ENCODE measurements around the gene ASB3.
"Not testable (repeated sequence)": the region's sequence is repeated elsewhere in the genome, so short reads cannot be mapped to it uniquely, and the experiment has no call there.

The ASB3 gene

DNA sequence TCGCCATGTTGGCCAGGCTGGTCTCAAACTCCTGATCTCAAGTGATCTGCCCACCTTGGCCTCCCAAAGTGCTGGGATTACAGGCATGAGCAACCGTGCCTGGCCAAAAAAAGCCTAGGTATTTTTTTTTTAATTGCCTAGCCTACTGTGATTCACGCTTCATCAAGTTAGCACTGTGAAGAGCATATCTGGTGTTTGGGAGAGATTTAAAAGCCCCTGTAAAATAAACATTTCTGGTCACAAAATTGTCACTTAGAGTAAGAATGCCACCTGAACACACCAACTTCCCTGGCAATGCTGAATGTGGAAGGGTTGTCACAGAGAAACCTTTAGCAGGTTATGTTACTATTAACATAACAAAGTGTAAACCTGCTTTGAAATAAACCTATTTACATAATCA is 58.8 kb downstream of the ASB3 start:
- DNase-seq: no peak

DNA sequence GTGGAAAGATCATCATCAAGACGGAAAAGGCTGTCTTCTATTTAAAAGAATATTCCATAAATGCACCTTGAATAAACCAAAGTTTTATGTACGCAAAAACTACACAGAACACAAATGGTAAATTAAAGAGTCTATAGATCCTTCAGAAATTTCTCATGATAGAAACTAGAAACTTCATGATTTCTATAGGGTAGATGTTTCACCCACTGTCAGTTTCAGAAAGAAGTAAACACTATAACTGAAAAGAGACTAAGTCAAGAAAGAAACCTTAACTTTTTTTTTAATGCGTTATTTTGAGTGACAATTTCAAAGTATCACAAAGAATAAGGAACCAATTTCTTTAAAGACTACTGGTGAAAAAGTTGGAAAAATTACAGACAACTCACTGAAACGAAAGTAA is 61.1 kb downstream of the ASB3 start:
- DNase-seq: no peak

DNA sequence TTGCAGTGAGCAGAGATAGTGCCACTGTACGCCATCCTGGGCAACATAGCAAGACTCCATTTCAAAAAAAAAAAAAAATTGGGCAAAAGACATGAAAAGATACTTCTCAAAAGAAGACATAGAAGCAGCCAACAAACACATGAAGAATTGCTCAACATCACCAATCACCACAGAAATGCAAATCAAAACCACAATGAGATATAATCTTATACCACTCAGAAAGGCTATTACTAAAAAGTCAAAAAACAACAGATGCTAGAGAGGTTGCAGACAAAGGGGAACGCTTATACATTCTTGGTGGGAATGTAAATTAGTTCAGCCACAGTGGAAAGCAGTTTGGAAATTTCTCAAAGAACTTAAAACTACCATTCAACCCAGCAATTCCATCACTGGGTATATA is 62.2 kb downstream of the ASB3 start:
- no peak for DNase-seq

DNA sequence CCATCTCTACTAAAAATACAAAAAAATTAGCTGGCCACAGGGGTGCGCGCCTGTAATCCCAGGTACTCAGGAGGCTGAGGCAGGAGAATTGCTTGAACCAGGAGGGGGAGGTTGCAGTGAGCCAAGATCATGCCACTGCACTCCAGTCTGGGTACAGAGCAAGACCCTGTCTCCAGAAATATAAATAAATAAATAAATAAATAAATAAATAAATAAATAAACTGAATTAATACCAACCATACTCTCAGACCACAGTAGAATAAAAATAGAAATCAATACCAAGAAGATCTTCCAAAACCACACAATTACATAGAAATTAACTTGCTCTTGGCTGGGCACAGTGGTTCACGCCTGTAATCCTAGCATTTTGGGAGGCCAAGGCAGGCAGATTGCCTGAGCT is 65.8 kb downstream of the ASB3 start:
- DNase-seq: not testable (repeated sequence)

DNA sequence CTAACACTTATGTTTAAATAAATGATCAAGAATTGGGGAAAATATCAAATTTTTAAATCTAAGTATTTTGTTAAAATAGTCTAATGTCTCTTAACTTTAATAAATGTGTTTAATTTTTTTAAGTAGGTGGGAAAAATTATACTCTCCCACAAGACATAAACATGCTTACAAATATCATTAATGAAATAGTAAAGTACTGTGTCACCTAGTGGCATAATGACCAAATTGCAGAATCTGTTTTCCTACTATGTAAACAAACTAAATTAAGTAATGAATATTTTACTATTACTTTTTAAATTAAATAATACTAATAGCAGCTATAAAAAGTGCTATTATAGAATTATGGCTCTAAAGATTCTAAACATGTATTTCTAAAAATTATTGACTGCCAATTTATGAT is 71.2 kb downstream of the ASB3 start:
- no peak for DNase-seq

DNA sequence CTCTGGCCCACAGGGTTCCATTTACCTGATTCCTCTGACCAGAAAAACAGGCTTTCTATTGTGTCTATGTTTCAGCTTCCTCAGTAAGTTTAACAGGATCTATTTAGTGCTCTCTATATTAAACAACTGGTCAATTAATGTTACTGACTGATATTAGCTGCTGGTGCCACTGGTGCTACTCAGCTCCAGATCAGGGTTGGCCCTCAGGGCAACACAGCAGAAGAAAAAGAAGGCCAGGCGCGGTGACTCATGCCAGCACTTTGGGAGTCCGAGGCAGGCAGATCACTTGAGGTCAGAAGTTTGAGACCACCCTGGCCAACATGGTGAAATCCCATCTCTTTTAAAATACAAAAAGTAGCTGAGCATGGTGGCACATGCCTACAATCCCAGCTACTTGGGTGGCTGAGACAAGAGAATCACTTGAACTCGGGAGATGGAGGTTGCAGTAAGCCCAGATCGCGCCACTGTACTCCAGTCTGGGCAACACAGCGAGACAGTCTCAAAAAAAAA is 75.4 kb downstream of the ASB3 start:
- DNase-seq: no peak

DNA sequence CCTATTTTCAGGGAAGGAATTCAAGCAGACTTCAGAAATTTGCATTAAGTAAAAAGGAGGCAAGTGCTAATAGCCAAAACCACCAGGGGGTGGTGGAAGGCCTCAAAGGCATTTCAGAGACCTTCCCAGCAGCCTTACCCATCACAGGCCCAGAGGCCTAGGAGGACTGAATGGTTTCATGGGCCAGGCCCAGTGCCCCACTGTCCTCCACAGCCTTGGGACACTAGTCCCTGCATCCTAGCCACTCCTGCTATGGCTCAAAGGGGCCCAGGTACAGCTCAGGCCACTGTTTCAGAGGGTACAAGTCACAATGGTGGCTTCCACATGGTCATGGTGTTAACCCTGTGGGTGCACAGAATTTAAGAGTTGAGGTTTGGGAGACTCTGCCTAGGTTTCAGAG is 77.8 kb downstream of the ASB3 start:
- DNase-seq: no peak

DNA sequence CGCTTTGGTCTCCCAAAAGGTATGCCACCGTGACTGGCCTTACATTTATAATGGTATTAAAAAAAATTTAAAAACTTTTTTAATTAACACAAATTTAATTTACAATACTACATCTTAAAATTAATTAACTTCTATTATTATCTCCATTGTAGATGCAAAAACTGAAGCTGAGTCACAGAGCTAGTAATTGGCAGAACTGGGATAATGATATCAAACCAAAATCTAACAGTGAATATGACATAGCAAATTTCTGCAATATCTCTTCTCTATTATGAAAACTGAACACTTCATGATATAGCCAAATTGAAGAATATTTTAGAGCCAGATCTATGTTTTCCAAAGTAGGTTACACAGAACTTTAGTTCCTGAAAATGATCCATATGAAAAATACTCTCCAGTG is 85.5 kb downstream of the ASB3 start:
- DNase-seq: no peak

DNA sequence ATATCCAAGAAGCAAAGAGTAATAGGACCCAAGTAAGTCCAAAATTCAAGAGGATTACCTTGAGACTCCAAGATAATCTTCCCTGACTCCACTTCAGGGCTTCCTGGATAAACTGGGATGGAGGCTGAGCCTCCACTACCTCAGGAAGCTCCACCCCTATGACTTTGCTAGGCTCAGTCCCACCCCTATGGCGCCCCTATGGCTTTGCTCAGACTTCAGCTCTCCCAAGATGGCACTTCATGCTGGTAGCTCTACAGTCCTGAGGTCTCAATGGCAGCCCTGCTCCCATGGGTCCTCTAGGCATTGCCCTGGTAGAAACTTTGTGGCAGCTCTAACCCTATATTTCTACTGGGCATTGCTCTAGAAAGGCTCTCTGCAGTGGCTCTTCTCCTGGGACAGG is 89.1 kb downstream of the ASB3 start:
- DNase-seq: no peak

DNA sequence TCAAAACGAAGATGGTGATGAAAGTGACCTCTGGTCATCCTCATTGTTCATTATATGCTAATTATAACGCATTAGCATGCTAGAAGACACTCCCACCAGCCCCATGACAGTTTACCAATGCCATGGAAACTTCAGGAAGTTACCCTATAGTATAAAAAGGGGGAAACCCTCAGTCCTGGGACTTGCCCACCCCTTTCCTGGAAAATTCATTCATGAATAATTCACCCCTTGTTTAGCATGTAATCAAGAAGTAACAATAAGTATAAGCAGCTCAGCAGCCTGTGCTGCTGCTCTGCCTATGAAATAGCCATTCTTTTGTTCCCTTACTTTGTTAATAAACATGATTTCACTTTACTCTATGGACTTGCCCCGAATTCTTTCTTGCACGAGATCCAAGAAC is 89.7 kb downstream of the ASB3 start:
- DNase-seq: no peak

DNA sequence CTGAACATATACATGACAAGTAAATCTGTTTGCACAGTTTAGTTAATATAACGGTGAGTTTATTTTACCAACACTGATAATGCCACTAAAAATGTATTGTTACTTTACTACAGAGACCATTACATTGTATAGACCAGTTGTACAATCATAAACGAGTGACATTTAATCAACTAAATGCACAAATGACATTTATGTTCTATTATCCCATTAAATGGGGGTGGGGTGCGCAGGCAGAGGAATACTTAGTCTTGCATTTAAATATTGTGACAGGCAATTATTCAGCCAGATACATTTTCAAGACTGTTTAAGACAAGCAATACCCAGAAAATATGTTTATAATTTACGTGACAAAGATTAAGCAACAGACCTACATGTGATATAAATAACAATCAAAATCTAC is 91.2 kb downstream of the ASB3 start:
- DNase-seq: no peak

DNA sequence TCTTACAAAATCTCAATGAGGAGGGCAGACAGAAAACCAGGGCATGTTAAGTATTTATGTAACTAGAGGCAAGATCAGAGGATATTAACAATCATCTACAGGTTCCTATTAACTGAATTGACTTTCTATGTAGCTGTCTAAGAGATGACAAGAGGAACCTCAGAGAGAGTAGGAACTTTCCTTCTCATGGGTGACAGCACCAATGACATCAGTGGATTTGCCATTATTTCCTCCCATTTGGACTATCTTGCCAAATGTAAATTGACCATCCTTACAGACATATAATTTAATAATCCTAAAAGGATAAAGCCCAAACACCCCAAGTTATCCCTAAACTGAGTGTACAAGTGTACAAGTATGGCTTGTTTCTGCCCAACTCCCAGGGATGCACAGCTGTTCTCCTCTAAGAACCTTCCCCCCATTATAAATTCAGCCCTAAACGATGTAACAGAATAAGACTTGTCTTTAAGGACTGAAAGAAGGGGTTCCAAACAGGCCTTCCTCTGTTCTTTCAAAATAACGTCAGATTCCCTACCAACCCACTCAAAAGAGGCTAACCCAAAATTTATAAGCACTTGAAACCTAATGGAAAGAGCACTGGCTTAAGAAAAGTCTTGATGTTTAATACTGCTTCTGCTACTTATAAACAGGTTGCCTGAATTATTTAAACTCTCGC is 92.5 kb downstream of the ASB3 start:
- no peak for DNase-seq

DNA sequence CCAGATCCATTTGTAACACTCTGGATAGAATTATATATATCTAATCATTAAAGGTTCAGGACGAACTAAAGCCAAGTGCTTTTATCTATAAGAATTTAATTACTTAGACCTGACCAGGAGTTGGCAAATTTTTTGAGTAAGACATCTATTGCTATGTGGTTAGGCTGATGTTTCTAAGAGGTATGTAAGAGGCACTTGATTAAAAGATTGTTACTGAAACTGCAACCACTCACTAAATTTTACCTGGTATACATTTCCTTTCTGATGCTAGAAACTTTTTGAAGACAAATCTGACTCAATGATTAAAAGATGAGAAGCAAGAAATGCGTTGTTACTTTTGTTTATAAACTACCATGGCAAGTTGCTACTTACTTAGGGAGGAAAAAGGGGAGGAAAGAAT is 95.9 kb downstream of the ASB3 start:
- DNase-seq: no peak

DNA sequence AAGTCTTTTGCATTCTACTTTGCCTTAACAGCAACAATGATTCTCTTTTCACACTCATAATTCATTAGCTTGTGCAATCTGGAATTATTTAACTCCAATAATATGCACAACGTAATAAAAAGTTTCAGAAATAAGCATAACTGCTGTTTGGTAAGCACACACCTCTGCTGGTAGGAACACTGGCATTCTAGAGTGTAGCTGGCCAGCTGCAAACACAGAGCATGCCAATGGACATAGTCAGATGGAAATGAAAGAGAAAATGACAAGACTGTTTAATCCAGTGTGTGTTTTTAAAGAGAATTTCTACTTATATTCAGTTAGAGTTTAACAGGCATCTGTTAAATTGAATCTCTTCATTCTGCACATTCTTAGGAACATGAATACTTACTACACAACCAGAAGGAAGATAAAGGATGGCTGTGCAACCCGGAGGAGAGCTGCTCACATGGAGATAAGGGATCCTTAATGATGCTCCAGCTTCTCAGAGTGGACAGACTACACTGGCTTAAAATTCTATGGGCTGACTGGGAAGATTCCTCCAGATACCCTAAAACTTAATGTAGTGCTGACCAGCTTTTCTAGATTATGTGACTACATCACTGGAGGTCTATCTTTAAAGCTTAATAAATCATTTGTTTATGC is 113.8 kb downstream of the ASB3 start:
- DNase-seq: no peak

DNA sequence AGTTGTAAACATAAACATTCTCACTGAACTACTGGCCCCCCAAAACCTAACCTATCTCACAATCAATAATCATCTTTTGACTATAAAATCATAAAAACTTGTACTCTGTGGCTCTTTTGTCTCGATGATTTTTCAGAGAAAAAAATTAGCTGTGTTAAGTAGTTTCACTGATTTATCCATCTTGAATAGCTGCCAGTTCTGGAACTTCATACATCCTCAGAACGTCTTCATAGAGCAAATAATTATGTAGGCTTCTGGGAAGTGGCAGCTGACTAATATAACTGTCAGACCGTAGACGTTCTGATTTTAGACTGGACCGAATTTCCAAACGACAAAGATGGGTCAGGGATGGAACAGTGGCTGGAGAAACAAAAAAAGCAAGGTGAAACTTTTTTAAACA is 116.4 kb downstream of the ASB3 start:
- DNase-seq: no peak

DNA sequence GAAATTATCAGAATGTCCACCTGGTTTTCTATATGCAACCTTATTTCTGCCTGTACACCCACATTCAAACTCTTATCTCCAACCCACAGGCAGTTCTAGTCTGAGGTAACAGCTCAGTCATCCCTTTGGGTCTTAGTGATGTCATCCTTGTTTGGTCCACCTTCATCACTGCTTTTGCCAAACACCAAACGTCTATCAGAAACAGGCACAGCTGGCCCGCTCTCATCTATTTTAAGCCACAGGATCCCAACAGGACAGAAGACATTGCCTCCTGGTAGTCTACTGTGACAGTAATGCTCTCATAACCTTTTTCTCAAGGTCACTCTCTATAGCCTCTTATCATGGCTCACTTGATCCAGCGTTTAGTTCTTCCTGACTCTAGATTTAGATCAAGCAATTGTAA is 118.1 kb downstream of the ASB3 start:
- no peak for DNase-seq

DNA sequence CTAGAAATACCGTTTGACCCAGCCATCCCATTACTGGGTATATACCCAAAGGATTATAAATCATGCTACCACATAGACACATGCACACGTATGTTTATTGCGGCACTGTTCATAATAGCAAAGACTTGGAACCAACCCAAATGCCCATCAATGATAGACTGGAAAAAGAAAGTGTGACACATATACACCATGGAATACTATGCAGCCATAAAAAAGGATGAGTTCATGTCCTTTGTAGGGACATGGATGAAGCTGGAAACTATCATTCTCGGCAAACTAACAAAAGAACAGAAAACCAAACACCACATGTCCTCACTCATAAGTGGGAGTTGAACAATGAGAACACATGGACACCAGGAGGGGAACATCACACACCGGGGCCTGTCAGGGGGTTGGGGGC is 119.6 kb downstream of the ASB3 start:
- DNase-seq: not testable (repeated sequence)

DNA sequence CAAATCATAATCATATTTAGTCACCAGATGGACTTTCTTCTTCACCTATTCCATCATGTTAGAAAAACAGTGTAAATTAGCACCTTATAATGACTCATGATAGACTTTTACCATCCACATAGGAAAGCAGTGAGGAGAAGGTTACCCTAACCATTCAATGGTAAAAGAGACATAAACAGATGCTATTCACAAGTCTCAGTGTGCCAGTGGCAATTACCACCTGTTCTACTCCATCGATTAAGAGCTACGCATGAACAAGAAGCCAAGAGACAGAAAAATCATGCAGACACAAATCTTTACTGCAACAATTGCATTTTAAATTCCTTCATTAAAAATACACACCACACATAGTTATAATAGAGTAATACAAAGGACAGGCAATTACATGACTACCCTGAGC is 125.9 kb downstream of the ASB3 start:
- no peak for DNase-seq

DNA sequence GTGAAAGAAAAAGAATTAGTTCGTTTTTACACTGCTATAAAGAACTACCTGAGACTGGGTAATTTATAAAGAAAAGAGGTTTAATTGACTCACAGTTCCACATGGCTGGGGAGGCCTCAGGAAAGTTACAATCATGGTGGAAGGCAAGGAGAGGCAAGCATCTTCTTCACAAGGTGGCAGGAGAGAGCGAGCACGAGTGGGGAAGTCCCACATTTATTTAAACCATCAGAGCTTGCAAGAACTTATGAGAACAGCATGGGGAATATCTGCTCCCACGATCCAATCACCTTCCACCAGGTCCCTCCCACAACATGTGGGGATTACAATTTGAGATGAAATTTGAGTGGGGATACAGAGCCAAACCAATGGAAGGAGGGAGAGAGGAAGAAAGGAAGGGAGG is 128.3 kb downstream of the ASB3 start:
- DNase-seq: not testable (repeated sequence)

DNA sequence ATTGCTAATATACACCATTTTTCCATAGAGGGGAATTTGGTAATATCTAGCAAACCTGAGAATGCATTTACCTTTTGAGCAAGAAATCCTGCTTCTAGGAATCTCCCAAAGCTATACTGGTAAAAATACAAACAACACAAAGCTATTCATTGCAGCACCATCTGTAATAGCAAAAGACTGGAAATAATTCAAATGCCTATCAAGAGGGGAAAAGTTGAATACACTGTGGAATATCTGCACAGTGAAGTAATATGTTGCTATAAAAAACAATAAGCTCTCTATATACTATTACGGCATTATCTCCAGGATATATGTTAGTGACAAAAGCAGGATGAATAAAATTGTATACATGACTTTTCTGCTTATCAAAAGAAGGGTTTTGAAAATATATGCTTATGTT is 131.5 kb downstream of the ASB3 start:
- DNase-seq: no peak

DNA sequence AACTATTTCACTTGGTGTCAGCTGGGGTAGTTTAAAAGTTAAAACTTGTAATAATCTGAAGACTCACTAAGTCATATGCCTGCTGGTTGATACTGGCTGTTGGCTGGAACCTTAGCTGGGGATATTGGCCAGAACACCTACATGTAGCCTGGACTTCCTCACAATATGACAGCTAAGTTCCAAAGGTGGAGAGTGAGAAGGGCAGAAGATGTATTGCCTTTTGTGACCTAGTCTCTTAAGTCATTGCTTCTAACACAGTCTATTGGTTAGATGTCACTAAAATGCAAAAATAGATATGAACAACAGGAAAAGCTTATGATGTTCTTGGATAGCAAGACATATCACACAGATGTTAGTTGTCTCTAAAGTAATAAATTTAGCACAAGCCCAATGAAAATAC is 132.4 kb downstream of the ASB3 start:
- DNase-seq: no peak

DNA sequence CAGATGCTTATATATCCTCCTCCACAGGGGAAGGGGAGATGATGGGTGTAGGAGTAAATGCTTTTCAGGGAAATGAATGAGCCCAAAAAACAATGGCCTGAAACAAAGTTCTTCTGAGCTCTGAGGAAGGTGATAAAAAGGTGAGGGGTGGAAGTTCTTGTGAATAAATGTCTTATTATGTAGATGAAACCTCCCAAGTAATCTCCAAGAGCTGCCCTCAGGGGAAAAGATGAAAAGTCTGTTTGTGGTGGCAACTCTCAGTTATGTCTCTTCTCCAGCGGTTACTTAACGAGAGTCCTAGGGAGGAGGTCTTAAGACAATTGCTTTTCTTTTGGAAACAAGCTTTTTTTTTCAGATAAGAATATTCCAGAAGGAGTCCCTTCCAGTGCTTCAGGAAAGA is 134.6 kb downstream of the ASB3 start:
- no peak for DNase-seq

DNA sequence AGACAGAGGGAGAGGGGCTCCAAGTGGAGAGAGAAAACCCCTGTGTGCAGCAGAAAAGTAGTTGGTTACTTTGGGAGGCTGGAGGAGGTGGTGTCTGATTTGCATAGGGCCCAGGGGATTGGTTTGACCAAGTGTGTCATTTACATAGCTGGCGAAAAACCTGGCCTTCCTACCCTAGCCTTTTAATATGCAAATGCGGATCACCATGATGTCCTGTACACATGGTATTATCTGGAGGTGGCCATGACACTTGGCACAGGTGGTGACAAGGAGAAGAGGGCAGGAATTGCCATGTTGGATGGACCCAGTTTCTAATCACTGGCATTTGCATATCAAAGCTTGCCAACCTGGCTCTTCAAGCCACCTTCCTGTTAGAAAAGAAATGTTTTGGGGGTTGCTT is 140.0 kb downstream of the ASB3 start:
- no peak for DNase-seq

DNA sequence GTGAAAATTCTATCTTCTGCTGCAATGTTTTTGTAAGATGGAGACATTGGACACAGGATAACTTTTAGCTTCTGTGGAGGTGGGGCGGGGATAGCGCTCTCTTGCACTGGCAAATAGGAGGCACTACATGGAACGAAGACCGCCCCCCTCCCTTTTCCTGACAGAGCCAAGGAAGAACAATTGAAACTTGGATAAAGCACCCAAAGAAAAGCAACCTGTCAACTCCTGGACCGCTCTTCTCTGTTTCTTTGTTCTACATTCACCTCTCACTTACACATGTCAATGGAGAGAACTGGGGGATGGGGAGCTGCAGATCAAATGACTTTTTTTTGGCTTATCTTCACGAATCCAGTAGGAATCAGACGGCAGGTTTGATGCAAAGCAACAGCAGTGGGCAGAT is 145.5 kb downstream of the ASB3 start:
- no peak for DNase-seq

DNA sequence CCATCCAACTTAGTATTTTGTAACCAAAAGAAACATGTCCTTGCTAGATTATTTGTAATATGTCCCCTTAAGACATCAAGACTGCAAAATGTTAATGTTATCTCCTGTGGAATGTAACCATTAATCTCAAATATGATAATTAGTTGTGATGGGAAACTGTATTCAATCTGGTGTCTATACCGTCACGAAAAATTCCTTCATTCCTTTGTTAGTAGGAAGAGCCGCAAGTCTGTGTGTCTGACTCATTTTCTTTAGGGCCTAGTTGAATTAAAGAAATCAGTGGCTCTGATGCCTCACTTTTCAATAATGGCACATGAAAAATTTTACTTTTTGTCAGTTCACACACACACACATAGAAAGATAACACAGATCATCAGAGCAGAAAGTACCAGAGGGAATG is 146.3 kb downstream of the ASB3 start:
- DNase-seq: no peak
